Endothelial cell of umbilical vein (primary cell): ENCODE measurements around the gene GMCL1. TPM values are rescaled to one million over a fixed set of nuclear protein-coding genes. Genes with fewer than 3 reads are reported as not detected.
"Not testable (repeated sequence)": the region's sequence is repeated elsewhere in the genome, so short reads cannot be mapped to it uniquely, and the experiment has no call there.

Experiments used
- BruUV-seq: library from RNA; stranded (reverse); fragments of 400-500 nt; replicated peaks from 2 replicates; lab custom pipeline; 2021; lab: Mats Ljungman, UMichigan
- CTCF ChIA-PET: fragments of 300-600, 350-600 bp; sonication (Branson Sonifier 250); formaldehyde crosslinking; loops from one replicate; lab custom pipeline; 2021; ENCODE audit warnings: antibody characterized with exemption, inconsistent platforms; lab: Charles Lee
- POLR2A ChIA-PET: fragments of 300-600, 350-600 bp; sonication (Branson Sonifier 250); formaldehyde crosslinking; loops from one replicate; lab custom pipeline; 2021; ENCODE audit warnings: antibody characterized with exemption, inconsistent platforms; lab: Charles Lee
- DNase-seq: peaks from one replicate; pipeline ENCODE4 v3.0.0-alpha.2; 2011; ENCODE audit warnings: low read depth, low spot score
- FAIRE-seq: peaks from 2 replicates; lab custom pipeline; 2011; peaks lifted over from hg19 to GRCh38; lab: Jason Lieb, UNC
- H2AFZ ChIP-seq: 2 replicates; pipeline ENCODE4 v1.6.0; 2012; ENCODE audit warnings: low read depth, low read length, control low read depth, inconsistent platforms
- H3K27ac ChIP-seq: 2 replicates; pipeline ENCODE4 v1.5.1; 2011; ENCODE audit warnings: low read depth, mild to moderate bottlenecking, control low read depth, low read length, moderate library complexity; ENCODE audit not compliant: insufficient read depth
- H3K27me3 ChIP-seq, 2 experiments: 2 replicates each; pipeline versions ENCODE4 v1.6.0 to v1.6.1; 2011; ENCODE audit warnings: low read length in 2 of 2, mixed read lengths in 1 of 2; ENCODE audit not compliant: control insufficient read depth in 2 of 2, insufficient read depth in 2 of 2
- H3K36me3 ChIP-seq, 2 experiments: 2 replicates in 1 of 2; 3 replicates in 1 of 2; pipeline ENCODE4 v1.5.1; 2011; ENCODE audit warnings: low read length in 2 of 2, mild to moderate bottlenecking in 1 of 2, moderate library complexity in 1 of 2; ENCODE audit not compliant: control insufficient read depth in 2 of 2, insufficient read depth in 2 of 2; ENCODE audit errors: extremely low read depth in 1 of 2
- H3K4me1 ChIP-seq: 3 replicates; pipeline ENCODE4 v1.5.1; 2011; ENCODE audit warnings: mild to moderate bottlenecking, low read length; ENCODE audit not compliant: control insufficient read depth, insufficient read depth; ENCODE audit errors: extremely low read depth
- H3K4me2 ChIP-seq: 2 replicates; pipeline ENCODE4 v1.6.1; 2011; ENCODE audit warnings: low read length, control low read depth, mixed read lengths; ENCODE audit not compliant: insufficient read depth
- H3K4me3 ChIP-seq, 3 experiments: fragments of 200-600 bp in 1 of 3; sonication (generic), shearing (Covaris generic) in 1 of 3; replicated peaks in 1 of 3; 2 replicates each; pipeline ENCODE4 v1.5.1; 2011 to 2016; ENCODE audit warnings: control low read depth in 3 of 3, low read length in 3 of 3, mild to moderate bottlenecking in 2 of 3, inconsistent platforms in 1 of 3, low read depth in 1 of 3, moderate library complexity in 1 of 3; ENCODE audit not compliant: insufficient read depth in 1 of 3
- H3K79me2 ChIP-seq: 2 replicates; pipeline ENCODE4 v1.6.0; 2012; ENCODE audit warnings: low read length, inconsistent platforms; ENCODE audit not compliant: control insufficient read depth, insufficient read depth
- H3K9ac ChIP-seq: replicated peaks from 2 replicates; pipeline ENCODE3; 2011; ENCODE audit warnings: low read length, control low read depth; ENCODE audit not compliant: insufficient read depth; ENCODE audit errors: extremely low read depth
- H3K9me1 ChIP-seq: replicated peaks from 3 replicates; pipeline ENCODE4 v1.6.0; 2011; ENCODE audit warnings: mild to moderate bottlenecking, low read length; ENCODE audit not compliant: control insufficient read depth, insufficient read depth; ENCODE audit errors: extremely low read depth
- H3K9me3 ChIP-seq: replicated peaks from 2 replicates; pipeline ENCODE4 v1.5.1; 2012; ENCODE audit warnings: low read length, inconsistent platforms; ENCODE audit not compliant: control insufficient read depth, insufficient read depth
- H4K20me1 ChIP-seq: replicated peaks from 2 replicates; pipeline ENCODE3; 2011; ENCODE audit warnings: mild to moderate bottlenecking, low read length; ENCODE audit not compliant: control insufficient read depth, insufficient read depth; ENCODE audit errors: extremely low read depth
- EZH2 ChIP-seq: IDR thresholded peaks from 2 replicates; pipeline ENCODE4 v1.6.1; 2012; ENCODE audit warnings: borderline replicate concordance, low read depth, mild to moderate bottlenecking, moderate library complexity, low read length, inconsistent platforms; ENCODE audit not compliant: severe bottlenecking
- FOS ChIP-seq: IDR thresholded peaks from 2 replicates; pipeline ENCODE4 v1.6.1; 2011; ENCODE audit warnings: mild to moderate bottlenecking, low read length, moderate library complexity, borderline replicate concordance; ENCODE audit not compliant: insufficient read depth
- GATA2 ChIP-seq: IDR thresholded peaks from 2 replicates; pipeline ENCODE4 v1.7.0; 2011; ENCODE audit warnings: low read depth, mild to moderate bottlenecking, moderate library complexity, mixed read lengths, low read length; ENCODE audit not compliant: insufficient read length, insufficient read depth
- JUN ChIP-seq: IDR thresholded peaks from 2 replicates; pipeline ENCODE4 v1.6.1; 2011; ENCODE audit warnings: borderline replicate concordance, low read depth; ENCODE audit not compliant: insufficient read length, insufficient read depth
- MYC ChIP-seq: IDR thresholded peaks from one replicate; pipeline ENCODE4 v1.6.1; 2011; ENCODE audit warnings: mild to moderate bottlenecking, low read depth, low read length
- POLR2A ChIP-seq: IDR thresholded peaks from 2 replicates; pipeline ENCODE4 v1.6.1; 2012; ENCODE audit warnings: low read depth, mild to moderate bottlenecking, control low read depth, low read length
- dilution Hi-C: fragments of 300-500 bp; cut with MboI; formaldehyde crosslinking; loops from one replicate; pipeline ENCODE4 v1.15.0; 2019; ENCODE audit warnings: low sequenced_read_pairs; ENCODE audit not compliant: extremely low pct_ligation_motif_present
- intact Hi-C: fragments of 100-400 bp; cut with micrococcal nuclease; formaldehyde crosslinking; loops from one replicate; pipeline ENCODE4 v1.10.0; 2022
- polyA plus RNA-seq, 4 experiments: library from polyadenylated mRNA; depleted of rRNA in 3 of 4; stranded (reverse) in 3 of 4; unstranded in 1 of 4; fragments of >200 nt; gene quantifications; 2 replicates each; pipeline versions ENCODE4 v1.2.1 to v1.2.3, GENCODE V29; 2011 to 2012; ENCODE audit warnings: missing spikeins in 1 of 4
- total RNA-seq: library from RNA; stranded (reverse); gene quantifications from 2 replicates; pipeline ENCODE4 v1.2.3, GENCODE V29; 2021
- TF ChIP-seq, protein P1 (sequence below): IDR thresholded peaks from 2 replicates; pipeline ENCODE4 v1.6.1; 2011; ENCODE audit not compliant: insufficient read depth, insufficient read length

The GMCL1 gene
- total and polyA plus RNA-seq, 2 donors (not counting 3 experiments of a cell fraction or from before 2014, with no cell fraction given): 4.2 to 14.6 TPM

DNA sequence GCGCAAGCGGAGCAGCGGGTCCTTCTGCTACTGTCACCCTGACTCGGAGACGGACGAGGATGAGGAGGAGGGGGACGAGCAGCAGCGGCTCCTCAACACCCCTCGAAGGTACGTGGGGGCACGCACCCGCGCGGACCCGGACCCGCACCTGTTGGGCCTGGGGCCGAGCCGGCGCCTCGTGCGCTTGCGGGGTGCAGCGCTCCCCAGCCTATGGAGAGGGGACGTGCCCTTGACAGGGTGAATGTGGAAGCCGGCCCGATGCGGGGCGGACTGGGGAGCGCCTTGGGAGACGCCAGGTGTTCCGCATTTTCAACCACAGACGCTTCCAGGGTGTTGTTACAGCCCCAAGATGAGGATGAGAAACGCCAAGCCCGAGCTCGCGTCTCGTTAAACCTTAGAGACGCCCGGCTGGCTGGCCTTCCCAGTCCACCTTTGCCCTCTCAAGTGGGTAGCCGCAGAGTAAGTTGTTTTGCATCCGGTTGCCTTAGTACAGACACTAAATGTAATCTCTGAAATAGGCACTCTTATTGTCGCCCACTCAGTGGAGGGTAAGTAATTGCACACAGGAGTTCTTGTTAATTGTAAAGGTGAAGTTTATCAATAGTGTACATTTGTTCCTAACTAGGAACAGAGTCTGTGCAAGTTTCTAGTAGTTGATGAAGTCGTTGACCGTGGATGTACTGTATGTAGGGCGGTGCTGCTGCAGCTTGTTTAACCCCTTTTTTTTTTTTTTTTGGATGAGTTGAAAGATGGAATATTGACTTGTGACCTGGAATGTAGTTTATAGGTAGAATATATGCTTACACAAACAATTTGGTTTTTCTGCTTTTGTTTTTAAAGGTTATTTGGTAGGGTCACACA, 815 bp downstream of the GMCL1 start:
- H3K9ac ChIP-seq: peak overlapping the region; percentile 53
- no peak for FAIRE-seq
- H3K27ac ChIP-seq: peak overlapping the region; percentile 3
- intact Hi-C loops (no loop called here), dilution Hi-C loops (no loop called here)
- peaks cover 7% of the 10 kb centered on the region for H3K4me1 ChIP-seq
- ChIA-PET CTCF (interaction anchor here (1.0 kb wide), 1 partner anchor 106 kb away, joined by 4 read pairs; no protein-coding TSS in a partner anchor), POLR2A (no interaction called here)
- H4K20me1 ChIP-seq: no peaks in the 10 kb centered on the region
- H3K9me3 ChIP-seq: no peaks in the 10 kb centered on the region
- peak overlapping the region; percentile 79 for H3K4me2 ChIP-seq
- TSS peak; percentile 15 for BruUV-seq
- no peak for TF ChIP-seq GATA2
- no peak for TF ChIP-seq POLR2A
- TF ChIP-seq EZH2: no peak
- no peak for TF ChIP-seq MYC
- TF ChIP-seq FOS: no peak
- TF ChIP-seq, protein P1, sequence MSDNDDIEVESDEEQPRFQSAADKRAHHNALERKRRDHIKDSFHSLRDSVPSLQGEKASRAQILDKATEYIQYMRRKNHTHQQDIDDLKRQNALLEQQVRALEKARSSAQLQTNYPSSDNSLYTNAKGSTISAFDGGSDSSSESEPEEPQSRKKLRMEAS: no peak
- TF ChIP-seq JUN: no peak
- peak overlapping the region; percentile 28 to 66 (median 62) for H3K4me3 ChIP-seq
- no peaks in the 10 kb centered on the region for H3K9me1 ChIP-seq
- peak; percentile 44 for DNase-seq
- peaks cover 26% of the 10 kb centered on the region for H3K79me2 ChIP-seq
- H3K27me3 ChIP-seq: no peaks in the 10 kb centered on the region
- no peaks in the 10 kb centered on the region for H3K36me3 ChIP-seq
- H2AFZ ChIP-seq: peak overlapping the region; percentile 70

DNA sequence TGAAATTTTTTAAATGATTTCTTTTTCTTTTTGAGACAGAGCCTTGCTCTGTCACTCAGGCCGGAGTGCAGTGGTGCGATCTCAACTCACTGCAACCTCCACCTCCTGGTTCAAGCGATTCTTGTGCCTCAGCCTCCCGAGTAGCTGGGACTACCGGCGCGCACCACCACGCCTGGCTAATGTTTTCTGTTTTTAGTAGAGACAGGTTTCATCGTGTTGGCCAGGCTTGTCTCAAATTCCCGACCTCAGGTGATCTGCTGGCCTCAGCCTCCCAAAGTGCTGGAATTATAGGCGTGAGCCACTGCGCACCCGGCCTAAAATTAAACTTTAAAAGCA, 1.4 kb downstream of the GMCL1 start:
- H4K20me1 ChIP-seq, H3K9me3 ChIP-seq, H3K36me3 ChIP-seq, POLR2A ChIA-PET, H3K4me1 ChIP-seq, H3K9me1 ChIP-seq, dilution Hi-C loops, H3K27me3 ChIP-seq, BruUV-seq, H3K27ac ChIP-seq, intact Hi-C loops, H2AFZ ChIP-seq, FAIRE-seq, DNase-seq, H3K9ac ChIP-seq: not testable (repeated sequence)
- CTCF ChIA-PET: interaction anchor here (0.9 to 1.0 kb wide), 2 partner anchors 14 to 106 kb away, joined by 3 to 4 read pairs; no protein-coding TSS in a partner anchor
- Histone ChIP-seq H3K4me2 (peak overlapping the region; percentile 79), H3K79me2 (peaks cover 30% of the 10 kb centered on the region), H3K4me3 (peak overlapping the region in 2 of 3 experiments; percentile 62 to 66)
